Amniotic epithelial cell (primary cell): ENCODE measurements around the gene EIF2B4.
"Not testable (repeated sequence)": the region's sequence is repeated elsewhere in the genome, so short reads cannot be mapped to it uniquely, and the experiment has no call there.

Experiments used
- DNase-seq: peaks from one replicate; pipeline ENCODE4 v3.0.0-alpha.2; 2010; ENCODE audit warnings: low read depth

EIF2B4 gene

GRCh38 chr2:27377618-27378095 lies 7.5 kb upstream of the EIF2B4 start:
- no peak for DNase-seq

DNA sequence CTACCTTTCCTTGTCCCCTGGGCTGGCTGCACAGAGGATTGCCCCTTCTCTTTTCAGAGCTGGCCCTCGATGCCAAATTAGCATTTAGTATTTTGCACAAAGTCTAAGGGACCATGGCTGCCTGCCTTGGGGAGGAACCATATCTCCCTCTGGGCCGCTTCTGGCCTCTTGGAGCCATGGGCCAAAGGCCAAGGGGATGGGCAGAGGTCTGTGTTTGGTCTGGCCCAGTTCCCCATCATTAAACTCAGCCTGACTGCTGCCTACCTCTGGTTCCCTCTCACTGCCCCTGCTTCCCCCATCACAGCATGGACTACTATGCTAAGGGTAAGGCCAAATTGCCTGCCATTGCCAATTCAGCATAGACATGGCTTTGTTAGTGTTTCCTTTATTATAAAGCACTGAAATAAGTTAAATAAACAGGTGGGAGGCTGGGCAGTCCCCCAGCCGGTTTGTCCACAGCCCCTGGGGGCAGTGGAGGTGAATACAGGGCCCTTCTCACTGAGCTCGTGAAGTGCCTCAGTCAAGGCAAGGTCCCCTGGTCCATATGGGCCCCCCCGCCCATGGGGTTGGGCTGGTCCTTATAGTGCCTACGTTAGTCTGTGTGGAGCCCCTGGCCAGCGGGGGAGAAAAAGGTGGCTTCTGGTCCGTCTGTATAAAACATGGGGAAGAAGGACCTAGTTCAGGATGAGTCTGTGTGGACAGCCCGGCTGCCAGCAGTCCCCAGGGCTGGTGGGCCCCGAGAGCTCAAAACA lies 6.9 kb upstream of the EIF2B4 start:
- no peak for DNase-seq

DNA sequence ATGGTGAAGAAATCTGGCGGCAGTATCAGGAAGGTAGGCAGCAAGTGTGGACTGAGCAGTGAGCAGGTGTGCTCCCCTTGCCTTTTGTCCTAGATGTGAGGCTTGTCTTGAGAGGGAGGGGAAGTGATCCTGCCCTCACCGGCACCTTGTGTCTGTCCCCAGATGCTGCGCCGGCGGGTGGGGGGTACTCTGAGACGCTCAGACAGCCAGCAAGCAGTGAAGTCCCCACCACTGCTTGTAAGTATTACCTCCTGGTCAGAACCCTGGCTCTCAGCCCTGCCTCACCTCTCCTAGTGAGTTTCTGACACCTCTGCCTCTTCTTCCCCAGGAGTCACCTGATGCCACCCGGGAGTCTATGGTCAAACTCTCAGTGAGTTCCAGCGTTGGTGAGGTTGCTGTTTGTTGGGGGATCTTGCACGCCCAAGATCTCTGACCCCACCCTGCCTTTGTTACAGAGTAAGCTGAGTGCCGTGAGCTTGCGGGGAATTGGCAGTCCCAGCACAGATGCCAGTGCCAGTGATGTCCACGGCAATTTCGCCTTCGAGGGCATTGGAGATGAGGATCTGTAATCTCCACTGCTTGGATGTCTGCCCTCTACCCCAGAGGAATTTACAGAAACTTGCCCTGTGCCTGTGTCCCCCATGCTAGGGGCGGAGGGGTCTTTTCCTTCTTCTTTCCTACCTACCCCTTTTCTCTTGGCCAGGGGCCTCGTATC lies 6.2 kb upstream of the EIF2B4 start:
- no peak for DNase-seq

DNA sequence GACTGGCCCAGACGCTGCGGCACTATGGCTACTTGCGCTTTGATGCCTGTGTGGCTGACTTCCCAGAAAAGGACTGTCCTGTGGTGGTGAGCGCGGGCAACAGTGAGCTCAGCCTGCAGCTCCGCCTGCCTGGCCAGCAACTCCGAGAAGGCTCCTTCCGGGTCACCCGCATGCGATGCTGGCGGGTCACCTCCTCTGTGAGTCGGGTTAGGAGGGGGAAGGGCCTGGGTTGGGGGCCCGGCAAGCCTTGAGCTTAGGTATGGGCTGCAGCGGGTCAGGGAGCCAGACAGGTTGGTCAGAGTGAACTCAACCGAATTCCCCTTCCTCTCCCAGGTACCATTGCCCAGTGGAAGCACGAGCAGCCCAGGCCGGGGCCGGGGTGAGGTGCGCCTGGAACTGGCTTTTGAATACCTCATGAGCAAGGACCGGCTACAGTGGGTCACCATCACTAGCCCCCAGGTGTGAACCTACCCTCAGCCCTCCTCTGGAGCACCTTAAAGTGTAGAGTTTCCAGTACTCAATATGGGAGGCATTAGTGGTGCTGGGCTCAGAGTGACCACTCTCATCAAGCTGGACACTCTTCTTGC lies 5.5 kb upstream of the EIF2B4 start:
- no peak for DNase-seq

DNA sequence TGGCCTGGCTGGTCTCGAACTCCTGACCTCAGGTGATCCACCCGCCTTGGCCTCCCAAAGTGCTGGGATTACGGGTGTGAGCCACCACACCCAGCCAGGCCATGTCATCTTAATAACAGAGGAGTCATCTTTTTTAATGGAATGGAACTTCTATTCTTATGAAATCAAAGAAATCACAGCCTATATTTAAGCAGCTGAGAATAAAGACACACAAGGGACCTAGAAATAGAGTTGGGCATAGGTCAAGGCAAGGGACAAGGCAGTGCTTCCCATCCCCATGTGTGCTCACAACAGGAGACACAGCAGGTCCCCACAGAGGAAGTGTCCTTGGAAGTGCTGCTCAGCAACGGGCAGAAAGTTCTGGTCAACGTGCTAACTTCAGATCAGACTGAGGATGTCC lies 3.4 kb upstream of the EIF2B4 start:
- no peak for DNase-seq

DNA sequence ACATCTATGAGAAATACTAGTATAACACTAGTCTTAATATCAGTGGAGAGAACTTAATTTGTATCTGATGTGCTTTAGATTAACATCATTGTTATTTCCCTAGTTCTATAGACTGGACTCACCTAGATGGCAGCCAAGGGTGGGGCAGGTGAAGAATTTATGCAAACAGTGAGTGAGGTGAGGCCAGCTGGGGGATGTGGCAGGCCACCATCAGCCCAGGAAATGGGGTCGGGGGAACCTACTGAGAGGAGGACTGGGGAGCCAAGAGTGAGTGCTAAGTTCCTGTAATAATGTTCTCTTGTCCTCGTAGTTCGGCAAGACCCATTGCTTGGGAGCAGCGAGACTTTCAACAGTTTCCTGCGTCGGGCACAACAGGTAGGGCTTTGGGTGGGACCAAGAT lies 2.8 kb upstream of the EIF2B4 start:
- DNase-seq = no peak

DNA sequence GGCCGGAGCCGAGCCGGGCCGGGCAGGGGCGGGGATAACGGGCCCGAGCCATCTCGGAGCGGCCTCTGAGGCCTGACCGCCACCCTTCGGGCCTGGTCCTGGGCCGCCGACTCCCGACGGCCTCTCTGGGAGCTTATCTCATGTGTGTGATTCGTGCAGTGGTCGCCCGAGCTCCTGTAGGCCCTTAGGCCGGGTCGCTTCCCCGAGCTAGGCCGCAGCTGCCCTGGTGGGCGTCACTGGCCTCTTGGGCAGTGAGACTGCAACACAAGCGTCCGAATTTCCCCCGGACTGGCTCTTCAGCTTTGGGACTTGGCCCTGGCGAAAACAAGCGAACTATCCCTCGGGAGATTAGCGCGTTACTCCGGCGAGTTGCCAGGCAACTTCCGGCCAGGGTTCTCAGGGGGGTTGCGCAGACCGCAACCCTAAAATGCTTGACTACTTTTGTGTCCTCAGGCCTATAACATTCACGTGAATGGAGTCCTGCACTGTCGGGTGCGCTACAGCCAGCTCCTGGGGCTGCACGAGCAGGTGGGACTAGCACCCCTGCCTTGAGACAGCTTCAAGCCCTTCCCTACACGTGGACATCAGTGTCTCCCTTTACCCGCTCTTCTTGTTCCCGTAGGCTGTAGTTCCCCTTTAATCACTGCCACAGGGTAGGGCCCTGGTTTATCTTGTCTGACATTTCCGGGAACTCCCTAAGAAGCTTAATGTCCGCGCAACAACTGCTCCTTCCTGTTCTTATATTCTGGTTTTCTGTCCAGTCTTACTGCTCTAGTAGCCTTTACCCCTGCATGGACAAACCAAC lies 880 bp upstream of the EIF2B4 start:
- peak; percentile 68 for DNase-seq

DNA sequence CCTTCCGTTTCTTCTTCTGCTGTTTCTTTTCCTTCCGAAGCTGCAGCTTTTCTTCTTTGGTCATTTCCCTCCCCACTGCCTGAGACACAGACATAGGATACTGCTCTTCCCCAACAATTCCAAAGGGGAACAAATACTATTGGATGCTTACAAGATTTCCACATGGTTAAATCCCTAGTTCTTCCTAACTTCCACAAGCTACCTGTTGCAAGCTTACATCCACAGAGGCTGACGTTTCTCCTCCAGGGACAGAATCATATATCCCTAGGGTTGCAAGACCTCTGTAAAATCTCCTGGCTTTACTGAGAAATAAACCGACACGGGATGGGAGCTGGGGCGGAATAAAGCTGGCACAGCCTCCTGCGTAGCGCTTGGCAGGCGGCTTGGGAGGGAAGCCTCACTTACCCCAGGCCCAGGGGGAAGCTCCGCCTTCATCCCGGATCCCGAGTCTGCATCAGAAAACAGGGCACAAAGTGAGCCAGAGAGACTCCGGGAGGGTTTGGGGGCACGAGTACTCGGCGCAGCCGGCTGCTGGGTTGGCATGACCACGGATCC lies 590 bp downstream of the EIF2B4 start:
- DNase-seq = peak; percentile 48

- no peak for DNase-seq
These were observed 6.2 kb downstream of the EIF2B4 start for GRCh38 chr2:27363933-27364332.

- DNase-seq = no peak
These were observed 7.3 kb downstream of the EIF2B4 start for GRCh38 chr2:27362678-27363420.

DNA sequence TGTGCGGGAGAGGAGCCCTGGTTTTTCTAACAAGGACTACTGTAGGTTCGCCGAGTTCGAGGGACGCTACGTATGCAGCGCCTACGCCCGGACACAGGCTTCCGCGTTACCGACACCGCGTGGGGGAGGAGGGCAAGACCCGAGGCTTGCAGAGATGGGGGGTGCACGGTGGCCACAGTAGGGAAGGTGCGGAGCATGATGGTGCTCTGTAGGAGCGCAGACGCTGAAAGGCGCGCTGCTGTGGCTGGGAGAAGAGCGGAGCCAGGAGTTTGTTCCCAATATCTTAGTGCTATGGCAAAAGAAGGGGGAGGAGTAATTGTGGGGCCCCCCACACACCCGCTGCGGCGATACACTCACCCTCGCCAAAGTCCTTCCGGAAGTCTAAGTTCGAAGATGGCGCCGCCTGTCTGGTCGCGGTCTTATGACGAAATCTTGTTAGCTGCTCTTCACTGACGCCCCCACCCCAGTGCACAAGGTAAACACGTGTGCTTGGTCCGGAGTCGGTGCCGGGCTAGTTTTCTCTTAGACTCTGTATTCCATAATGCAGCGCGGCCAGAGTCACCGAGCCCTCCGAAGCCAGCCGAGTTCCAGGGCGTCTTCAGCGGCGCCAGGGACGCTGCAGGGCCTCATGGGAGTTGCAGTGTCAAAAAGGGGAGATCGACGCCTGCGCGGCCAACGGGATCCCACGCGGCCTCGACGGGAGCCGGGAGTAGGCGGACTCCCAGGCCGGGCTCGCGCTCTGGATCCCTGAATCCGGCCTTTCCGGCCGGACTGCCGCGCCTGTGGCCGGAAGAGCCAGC lies 13.6 kb downstream of the EIF2B4 start, which contains the start of gene GTF3C2:
Gene GTF3C2, minus strand, starts transcription at position 383 of the 800 bp plus-strand sequence. CDS start 13,210 bp downstream, outside the sequence.
- DNase-seq = peak; percentile 96

GRCh38 chr2:27356056-27356381 lies 14.1 kb downstream of the EIF2B4 start:
- peak; percentile 49 for DNase-seq

GRCh38 chr2:27354597-27354927 lies 15.6 kb downstream of the EIF2B4 start:
- DNase-seq = no peak

GRCh38 chr2:27353762-27354596 lies 16.2 kb downstream of the EIF2B4 start:
- peak; percentile 84 for DNase-seq

- DNase-seq = not testable (repeated sequence)
These were observed 16.8 kb downstream of the EIF2B4 start for GRCh38 chr2:27353386-27353761.

DNA sequence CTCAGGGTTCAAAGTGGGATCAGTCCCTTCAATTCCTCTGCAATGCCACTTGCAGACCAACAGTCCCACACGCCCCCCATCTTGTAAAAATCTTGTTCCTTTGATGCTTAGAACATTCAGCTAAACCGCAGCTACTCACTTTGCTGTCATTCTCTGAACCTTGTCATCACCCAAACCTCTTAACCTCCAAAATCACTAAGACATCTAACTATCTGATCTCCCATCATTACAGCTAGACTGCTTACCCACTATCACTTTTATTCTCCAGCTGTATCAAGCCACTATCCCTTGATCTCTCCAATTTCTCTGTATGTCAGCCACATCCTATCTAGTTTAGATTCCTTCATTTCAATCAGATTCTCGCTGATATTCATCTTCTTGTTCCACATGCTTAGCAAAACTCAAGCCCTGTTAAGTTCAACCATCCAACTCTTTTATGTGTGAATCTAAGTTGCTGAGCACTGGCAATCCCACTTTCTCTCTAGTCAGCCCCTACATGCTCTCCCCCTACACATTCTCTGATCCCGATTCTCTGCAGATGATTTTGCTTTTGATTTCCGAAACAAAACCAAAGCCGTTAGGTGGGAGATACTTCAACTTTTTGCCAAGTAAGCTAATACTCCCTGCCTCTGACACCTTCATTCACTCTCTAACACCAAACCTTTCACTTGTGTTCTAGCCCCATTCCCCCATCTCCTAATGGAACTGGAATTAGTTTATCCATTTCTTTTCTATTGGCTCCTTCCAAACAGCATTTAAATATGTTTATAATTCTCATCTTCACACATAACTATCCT lies 18.1 kb downstream of the EIF2B4 start:
- no peak for DNase-seq

- DNase-seq = no peak
These were observed 19.9 kb downstream of the EIF2B4 start for GRCh38 chr2:27350106-27350693.

GRCh38 chr2:27347641-27348040 lies 22.5 kb downstream of the EIF2B4 start:
- no peak for DNase-seq
